HEK293 (cell line): Measurements from ENCODE around the gene ATCAY.

Experiments used
- ELK4 ChIP-seq: IDR thresholded peaks from 2 replicates; pipeline ENCODE4 v1.6.1; 2011; ENCODE audit warnings: mild to moderate bottlenecking, low read depth, low read length, borderline replicate concordance
- FEZF1 ChIP-seq: fragments of 450-650 bp; formaldehyde crosslinking; IDR thresholded peaks from 2 replicates; pipeline ENCODE4 v1.5.1; 2016; ENCODE audit warnings: missing biosample characterization, missing genetic modification characterization
- GLI4 ChIP-seq: fragments of 450-650 bp; formaldehyde crosslinking; IDR thresholded peaks from 2 replicates; pipeline ENCODE4 v1.5.1; 2016; ENCODE audit warnings: missing biosample characterization, missing genetic modification characterization
- HOXA7 ChIP-seq: sonication (generic); formaldehyde crosslinking; IDR thresholded peaks from 2 replicates; pipeline ENCODE4 v1.8.1; 2022; ENCODE audit warnings: missing genetic modification reagents, borderline replicate concordance
- KLF16 ChIP-seq: fragments of 450-650 bp; formaldehyde crosslinking; IDR thresholded peaks from 2 replicates; pipeline ENCODE4 v1.5.1; 2017; ENCODE audit warnings: missing biosample characterization, missing genetic modification characterization
- RBAK ChIP-seq: fragments of 450-650 bp; formaldehyde crosslinking; IDR thresholded peaks from 2 replicates; pipeline ENCODE4 v1.5.1; 2016; ENCODE audit warnings: missing biosample characterization, missing genetic modification characterization
- REST ChIP-seq: fragments of 450-650 bp; formaldehyde crosslinking; IDR thresholded peaks from 2 replicates; pipeline ENCODE4 v1.5.1; 2016; ENCODE audit warnings: missing biosample characterization, missing genetic modification characterization
- TCF7L2 ChIP-seq: IDR thresholded peaks from 2 replicates; pipeline ENCODE4 v1.6.1; 2011; ENCODE audit warnings: low read depth, mild to moderate bottlenecking, inconsistent platforms, low read length, moderate library complexity, borderline replicate concordance
- YY1 ChIP-seq: fragments of 450-650 bp; formaldehyde crosslinking; IDR thresholded peaks from 2 replicates; pipeline ENCODE4 v1.5.1; 2018; ENCODE audit warnings: missing biosample characterization, missing genetic modification characterization
- ZNF121 ChIP-seq: fragments of 450-650 bp; formaldehyde crosslinking; IDR thresholded peaks from 2 replicates; pipeline ENCODE4 v1.5.1; 2016; ENCODE audit warnings: missing biosample characterization, missing genetic modification characterization
- ZNF223 ChIP-seq: fragments of 450-650 bp; formaldehyde crosslinking; IDR thresholded peaks from 2 replicates; pipeline ENCODE4 v1.5.1; 2016; ENCODE audit warnings: missing biosample characterization, missing genetic modification characterization
- ZNF24 ChIP-seq: fragments of 450-650 bp; formaldehyde crosslinking; IDR thresholded peaks from 2 replicates; pipeline ENCODE4 v1.5.1; 2016; ENCODE audit warnings: missing biosample characterization, missing genetic modification characterization
- ZNF792 ChIP-seq: fragments of 450-650 bp; formaldehyde crosslinking; IDR thresholded peaks from 2 replicates; pipeline ENCODE4 v1.5.1; 2016; ENCODE audit warnings: missing biosample characterization, missing genetic modification characterization
- TF ChIP-seq, protein P1 (sequence below): fragments of 450-650 bp; formaldehyde crosslinking; IDR thresholded peaks from 2 replicates; pipeline ENCODE4 v1.5.1; 2016; ENCODE audit warnings: missing biosample characterization, missing genetic modification characterization

- TF ChIP-seq KLF16 (tag by site-specific recombination) (no peak), REST (tag by site-specific recombination) (no peak), FEZF1 (no peak), TCF7L2 (no peak), RBAK (tag by site-specific recombination) (no peak), YY1 (tag by site-specific recombination) (no peak), HOXA7 (CRISPR knock-in tag) (no peak), ELK4 (no peak), ZNF121 (tag by site-specific recombination) (no peak), GLI4 (tag by site-specific recombination) (no peak), ZNF24 (no peak), ZNF792 (tag by site-specific recombination) (no peak), ZNF223 (tag by site-specific recombination) (no peak)
- TF ChIP-seq, protein P1, sequence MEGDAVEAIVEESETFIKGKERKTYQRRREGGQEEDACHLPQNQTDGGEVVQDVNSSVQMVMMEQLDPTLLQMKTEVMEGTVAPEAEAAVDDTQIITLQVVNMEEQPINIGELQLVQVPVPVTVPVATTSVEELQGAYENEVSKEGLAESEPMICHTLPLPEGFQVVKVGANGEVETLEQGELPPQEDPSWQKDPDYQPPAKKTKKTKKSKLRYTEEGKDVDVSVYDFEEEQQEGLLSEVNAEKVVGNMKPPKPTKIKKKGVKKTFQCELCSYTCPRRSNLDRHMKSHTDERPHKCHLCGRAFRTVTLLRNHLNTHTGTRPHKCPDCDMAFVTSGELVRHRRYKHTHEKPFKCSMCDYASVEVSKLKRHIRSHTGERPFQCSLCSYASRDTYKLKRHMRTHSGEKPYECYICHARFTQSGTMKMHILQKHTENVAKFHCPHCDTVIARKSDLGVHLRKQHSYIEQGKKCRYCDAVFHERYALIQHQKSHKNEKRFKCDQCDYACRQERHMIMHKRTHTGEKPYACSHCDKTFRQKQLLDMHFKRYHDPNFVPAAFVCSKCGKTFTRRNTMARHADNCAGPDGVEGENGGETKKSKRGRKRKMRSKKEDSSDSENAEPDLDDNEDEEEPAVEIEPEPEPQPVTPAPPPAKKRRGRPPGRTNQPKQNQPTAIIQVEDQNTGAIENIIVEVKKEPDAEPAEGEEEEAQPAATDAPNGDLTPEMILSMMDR: no peak
Observed at GRCh38 chr19:3890591-3890990, 10.1 kb downstream of the ATCAY start.
